NCI-H446 treated with DMSO at 0.1 percent for 48 hours (cell line): ENCODE data around the gene KCNK18.
"Not testable (repeated sequence)": the region's sequence is repeated elsewhere in the genome, so short reads cannot be mapped to it uniquely, and the experiment has no call there.

Source experiments
- DNase-seq: peaks from one replicate; lab custom pipeline; 2025; lab: John Stamatoyannopoulos, UW

The KCNK18 gene

GRCh38 chr10:117174439-117175214, 22.7 kb upstream of the KCNK18 start:
- peak; percentile 10 for DNase-seq

GRCh38 chr10:117175215-117175900, 21.9 kb upstream of the KCNK18 start:
- no peak for DNase-seq

- DNase-seq = no peak
Observed at GRCh38 chr10:117175901-117176534, 21.3 kb upstream of the KCNK18 start.

- no peak for DNase-seq
Observed at GRCh38 chr10:117178190-117178589, 19.1 kb upstream of the KCNK18 start.

GRCh38 chr10:117184296-117184695, 13.0 kb upstream of the KCNK18 start:
- no peak for DNase-seq

- no peak for DNase-seq
Observed at GRCh38 chr10:117184821-117185220, 12.5 kb upstream of the KCNK18 start.

GRCh38 chr10:117185817-117186216, 11.5 kb upstream of the KCNK18 start:
- not testable (repeated sequence) for DNase-seq

- DNase-seq = no peak
Observed at GRCh38 chr10:117186832-117187615, 10.3 kb upstream of the KCNK18 start.

GRCh38 chr10:117188371-117188770, 8.9 kb upstream of the KCNK18 start:
- peak; percentile 48 for DNase-seq

GRCh38 chr10:117189557-117189956, 7.7 kb upstream of the KCNK18 start:
- DNase-seq = no peak

- no peak for DNase-seq
Observed at GRCh38 chr10:117198088-117198487, 799 bp downstream of the KCNK18 start.

GRCh38 chr10:117201826-117202225, 4.5 kb downstream of the KCNK18 start:
- DNase-seq = no peak

- DNase-seq = no peak
Observed at GRCh38 chr10:117204316-117204715, 7.0 kb downstream of the KCNK18 start.

GRCh38 chr10:117212176-117212575, 14.9 kb downstream of the KCNK18 start:
- DNase-seq = no peak

GRCh38 chr10:117214401-117214800, 17.1 kb downstream of the KCNK18 start:
- no peak for DNase-seq

GRCh38 chr10:117215079-117215478, 17.8 kb downstream of the KCNK18 start:
- no peak for DNase-seq

- DNase-seq = no peak
Observed at GRCh38 chr10:117216028-117216427, 18.7 kb downstream of the KCNK18 start.

- DNase-seq = no peak
Observed at GRCh38 chr10:117216611-117217195, 19.4 kb downstream of the KCNK18 start.

- no peak for DNase-seq
Observed at GRCh38 chr10:117217196-117217761, 20.0 kb downstream of the KCNK18 start.

GRCh38 chr10:117218654-117219053, 21.4 kb downstream of the KCNK18 start:
- DNase-seq = no peak

GRCh38 chr10:117221156-117221711, 23.9 kb downstream of the KCNK18 start:
- no peak for DNase-seq
